AG20443 (cell line): ENCODE data around the gene FAM217A.
A peak's percentile ranks its signal among the peaks of the same experiment; 100 is the strongest.

Source experiments
- DNase-seq: peaks from one replicate; pipeline ENCODE4 v3.0.0; 2012; ENCODE audit warnings: low spot score, mixed read lengths

FAM217A gene

GRCh38 chr6:4084444-4085331 is 5.8 kb upstream of the FAM217A start:
- no peak for DNase-seq

DNA sequence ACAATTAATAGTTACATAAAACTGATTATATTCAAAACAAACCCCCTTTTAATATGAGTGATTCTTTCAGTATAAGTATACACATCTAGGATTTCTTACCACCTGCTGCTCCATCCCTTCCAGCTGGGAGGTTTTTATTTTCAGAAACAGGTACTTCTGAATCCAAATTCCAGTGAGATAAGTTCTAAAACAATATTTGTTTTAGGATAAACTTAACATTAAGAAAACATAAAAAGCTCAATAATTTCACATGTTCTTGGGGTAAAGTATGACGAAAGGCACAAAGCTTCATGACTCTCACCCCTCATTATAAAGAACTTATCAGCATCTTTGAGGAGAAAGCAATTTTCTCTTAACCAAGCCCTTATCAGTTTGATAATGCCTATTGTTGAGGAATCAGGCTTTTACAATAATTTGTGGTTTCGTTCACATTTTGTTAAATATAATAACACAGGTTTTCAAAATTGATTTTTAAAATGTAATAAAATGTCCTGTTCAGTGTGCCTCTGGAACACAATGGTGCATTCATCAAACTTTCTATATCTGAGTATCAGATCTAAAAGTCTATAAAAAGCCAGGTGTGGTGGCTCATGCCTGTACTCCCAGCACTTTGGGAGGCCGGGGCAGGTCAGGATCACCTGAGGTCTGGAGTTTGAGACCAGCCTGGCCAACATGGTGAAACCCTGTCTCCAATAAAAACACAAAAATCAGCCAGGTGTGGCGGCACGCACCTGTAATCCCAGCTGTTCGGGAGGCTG is 4.3 kb downstream of the FAM217A start:
- DNase-seq: no peak

DNA sequence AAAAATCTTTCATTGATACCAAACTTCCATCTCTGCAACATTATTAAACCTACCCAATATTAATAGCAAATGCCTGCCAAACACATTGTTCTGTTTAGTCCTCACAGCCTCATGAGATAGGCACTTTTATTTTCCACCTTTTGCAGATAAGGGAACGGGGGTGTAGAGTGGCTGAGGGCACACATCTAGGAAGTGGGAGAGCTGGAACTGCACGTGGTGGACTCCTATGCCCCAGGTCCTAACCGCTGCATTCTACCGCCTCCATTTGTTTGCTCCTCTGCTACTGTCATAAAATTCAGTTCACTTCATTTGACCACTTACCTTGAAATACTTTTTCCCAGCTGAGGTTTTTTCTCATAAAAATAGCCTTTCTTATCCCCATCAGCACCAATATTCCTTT is 7.6 kb downstream of the FAM217A start:
- no peak for DNase-seq

DNA sequence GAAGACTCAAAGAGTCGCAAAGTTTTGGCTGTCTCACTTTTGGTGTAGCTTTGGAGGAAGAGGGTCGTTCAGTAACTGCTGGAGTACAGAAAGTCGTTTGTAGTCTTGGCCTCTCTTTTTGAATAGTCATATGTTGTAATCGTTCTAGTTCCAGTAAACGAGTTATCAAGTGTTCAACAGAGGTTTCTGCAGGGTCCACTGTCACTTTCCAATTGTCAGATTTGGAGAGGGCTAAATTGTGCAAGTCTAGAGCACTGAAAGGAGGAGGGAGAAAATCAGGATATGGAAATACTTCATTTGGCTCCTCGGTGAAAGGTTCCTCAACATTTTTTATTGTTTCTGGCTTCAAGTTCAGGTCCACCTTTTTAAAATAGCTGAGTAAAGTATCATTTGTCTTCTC is 9.7 kb downstream of the FAM217A start:
- no peak for DNase-seq

GRCh38 chr6:4067673-4068072 is 11.3 kb downstream of the FAM217A start:
- DNase-seq: no peak

- no peak for DNase-seq
Observed at GRCh38 chr6:4066029-4066755, 12.7 kb downstream of the FAM217A start.

DNA sequence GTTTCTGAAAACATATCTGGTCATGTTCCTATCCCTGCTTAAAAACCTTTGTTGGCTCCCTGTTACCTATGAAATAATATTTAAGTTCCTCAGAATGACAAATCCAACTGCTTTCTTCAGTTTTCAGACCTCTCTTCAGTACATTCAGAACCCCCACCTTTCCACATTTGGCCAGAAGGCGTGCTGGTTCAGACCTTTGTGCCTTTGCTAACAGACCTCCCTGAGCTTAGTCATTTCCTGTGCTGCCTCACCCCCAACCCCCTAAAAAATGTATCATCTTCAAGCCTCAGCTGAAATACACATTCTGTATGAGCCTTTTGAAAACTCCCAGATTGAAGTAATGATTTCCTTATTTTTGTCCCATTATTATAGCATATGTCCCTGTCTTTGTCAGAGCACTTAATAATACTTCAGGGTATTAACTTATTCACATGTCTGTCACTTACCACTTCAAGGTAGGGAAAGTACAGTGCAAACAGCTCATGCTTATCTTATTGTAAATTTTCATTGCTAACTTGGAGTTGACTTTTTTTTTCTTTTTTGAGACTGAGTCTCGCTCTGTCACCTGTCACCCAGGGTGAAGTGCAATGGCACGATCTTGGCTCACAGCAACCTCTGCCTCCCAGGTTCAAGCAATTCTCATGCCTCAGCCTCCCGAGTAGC is 19.7 kb downstream of the FAM217A start:
- peak; percentile 87 for DNase-seq

DNA sequence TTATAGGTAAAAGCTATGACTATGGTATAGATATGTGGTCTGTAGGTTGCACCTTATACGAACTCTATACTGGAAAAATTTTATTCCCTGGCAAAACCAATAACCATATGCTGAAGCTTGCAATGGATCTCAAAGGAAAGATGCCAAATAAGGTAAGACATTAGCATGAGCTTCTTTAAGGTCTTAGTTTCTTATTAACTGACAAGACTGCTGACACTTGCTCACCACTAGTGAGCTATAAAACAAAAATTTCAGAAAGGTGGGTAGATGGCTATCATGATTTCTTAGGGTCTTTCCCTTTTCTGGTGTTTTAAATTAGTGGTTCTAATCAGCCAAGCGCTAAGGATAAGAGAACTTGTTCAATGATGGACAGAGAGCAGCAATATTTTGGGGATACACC is 21.9 kb downstream of the FAM217A start:
- no peak for DNase-seq

- DNase-seq: peak; percentile 70
Observed at GRCh38 chr6:4055420-4056041, 23.4 kb downstream of the FAM217A start.

- no peak for DNase-seq
Observed at GRCh38 chr6:4049246-4049645, 29.7 kb downstream of the FAM217A start.

- no peak for DNase-seq
Observed at GRCh38 chr6:4041480-4041879, 37.5 kb downstream of the FAM217A start.

DNA sequence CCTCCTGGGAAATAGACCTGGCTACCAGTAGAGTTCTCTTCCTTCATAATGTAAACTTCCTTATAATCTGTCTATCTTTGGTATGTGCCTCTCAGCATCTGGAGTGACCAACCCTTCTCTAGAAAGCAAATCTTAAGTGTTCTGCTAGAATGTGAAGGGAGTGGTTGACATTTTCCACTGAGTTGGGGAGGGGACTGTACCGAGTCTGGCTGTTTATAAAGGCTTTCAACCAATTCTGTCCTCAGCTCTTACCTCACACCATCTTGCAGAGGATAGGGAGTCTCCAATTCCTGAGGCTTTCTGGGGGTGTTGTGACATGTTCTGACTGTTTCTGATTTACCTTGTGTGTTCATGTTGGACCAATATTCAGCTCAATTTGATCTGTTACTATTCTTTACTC is 39.6 kb downstream of the FAM217A start:
- no peak for DNase-seq

GRCh38 chr6:4036581-4036980 is 42.4 kb downstream of the FAM217A start:
- no peak for DNase-seq

- DNase-seq: no peak
Observed at GRCh38 chr6:4032475-4032874, 46.5 kb downstream of the FAM217A start.

DNA sequence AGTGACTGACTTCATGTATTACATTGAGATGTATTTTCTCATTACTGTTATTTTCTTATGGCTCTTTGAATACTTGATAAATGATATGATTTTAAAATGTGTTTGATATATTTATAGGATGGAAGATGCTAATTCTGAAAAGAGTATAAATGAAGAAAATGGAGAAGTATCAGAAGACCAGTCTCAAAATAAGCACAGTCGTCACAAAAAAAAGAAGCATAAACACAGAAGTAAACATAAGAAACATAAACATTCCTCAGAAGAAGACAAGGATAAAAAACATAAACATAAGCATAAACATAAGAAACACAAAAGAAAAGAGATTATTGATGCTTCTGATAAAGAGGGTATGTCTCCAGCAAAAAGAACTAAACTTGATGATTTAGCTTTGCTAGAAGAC is 47.5 kb downstream of the FAM217A start:
- DNase-seq: no peak

DNA sequence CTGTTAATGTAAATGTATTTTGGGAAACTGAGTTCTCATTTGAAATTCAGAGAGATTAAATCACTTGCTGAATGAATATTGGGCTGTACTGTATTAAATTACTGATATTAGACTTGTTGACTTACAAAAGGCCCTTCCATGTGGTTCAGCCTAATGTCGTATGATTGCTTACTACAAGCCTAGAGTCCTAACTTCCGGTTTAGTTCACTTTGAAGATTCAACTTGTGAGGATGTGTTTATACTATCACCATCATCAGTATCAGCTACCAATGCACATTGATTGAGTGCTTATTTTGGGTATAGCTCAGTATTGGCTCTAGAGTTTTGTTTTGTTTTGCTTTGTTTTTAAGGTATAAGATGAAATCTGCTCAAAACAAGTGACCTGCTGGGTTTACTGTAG is 48.3 kb downstream of the FAM217A start:
- DNase-seq: no peak

DNA sequence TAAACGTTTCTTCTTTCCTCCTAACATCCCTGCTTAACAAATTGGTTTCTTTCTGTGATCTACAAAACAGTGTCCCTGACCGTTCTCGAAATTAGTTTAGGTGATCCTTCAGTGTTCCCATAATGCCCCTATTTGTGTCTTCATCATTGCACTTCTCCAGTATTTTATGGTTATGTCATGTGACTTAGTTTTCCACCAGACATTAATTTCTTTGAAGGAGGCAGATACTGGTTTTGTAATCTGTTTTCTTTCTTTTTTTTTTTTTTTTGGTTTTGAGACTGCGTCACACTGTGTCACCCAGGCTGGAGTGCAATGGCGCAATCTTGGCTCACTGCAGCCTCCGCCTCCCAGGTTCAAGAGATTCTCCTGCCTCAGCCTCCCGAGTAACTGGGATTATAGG is 49.2 kb downstream of the FAM217A start:
- DNase-seq: no peak

GRCh38 chr6:4028051-4028450 is 50.9 kb downstream of the FAM217A start:
- no peak for DNase-seq

GRCh38 chr6:4025681-4026080 is 53.3 kb downstream of the FAM217A start:
- DNase-seq: no peak

- DNase-seq: no peak
Observed at GRCh38 chr6:4023240-4023639, 55.7 kb downstream of the FAM217A start.

DNA sequence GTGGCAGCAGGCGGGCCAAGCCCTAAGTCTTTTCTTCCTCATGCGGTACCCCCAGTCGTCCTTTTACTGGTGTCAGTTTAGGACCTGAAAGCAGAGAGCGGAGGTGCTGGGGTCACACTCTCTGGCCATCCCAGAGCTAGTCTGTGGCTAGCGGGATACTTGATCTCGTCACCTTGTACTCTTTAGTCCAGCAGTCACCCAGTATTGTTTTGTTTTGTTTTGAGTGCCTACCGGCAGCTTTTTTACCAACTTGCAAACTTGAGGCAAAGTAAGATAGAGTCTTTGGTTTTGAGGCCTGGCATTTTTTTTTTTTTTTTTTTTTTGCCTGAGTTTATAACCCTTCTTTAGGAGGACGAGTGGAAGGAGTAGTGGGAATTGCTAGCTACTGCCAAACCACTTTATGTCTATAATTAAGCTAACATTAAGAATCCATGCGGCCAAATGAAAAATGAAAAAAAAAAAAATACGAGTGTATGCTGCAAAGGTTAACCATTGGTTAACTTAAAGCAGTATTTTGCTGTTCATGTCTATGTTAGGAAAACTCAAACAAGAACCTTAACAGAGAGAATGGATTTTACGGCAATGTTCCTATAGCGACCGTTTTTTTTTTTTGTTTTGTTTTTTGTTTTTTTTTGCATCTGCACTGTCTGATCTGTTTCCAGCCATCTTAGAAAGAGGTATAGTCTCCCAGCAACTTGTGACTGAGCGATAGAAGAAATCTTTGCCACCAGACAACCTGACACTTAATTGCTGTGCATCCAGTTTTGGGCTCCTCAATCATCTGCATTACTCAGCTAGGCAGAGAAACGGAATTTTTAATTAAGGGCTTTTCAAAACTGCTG is 56.9 kb downstream of the FAM217A start:
- DNase-seq: no peak
